ENCODE data around the gene GNL3.
A peak's percentile ranks its signal among the peaks of the same experiment; 100 is the strongest.

Gene GNL3

DNA sequence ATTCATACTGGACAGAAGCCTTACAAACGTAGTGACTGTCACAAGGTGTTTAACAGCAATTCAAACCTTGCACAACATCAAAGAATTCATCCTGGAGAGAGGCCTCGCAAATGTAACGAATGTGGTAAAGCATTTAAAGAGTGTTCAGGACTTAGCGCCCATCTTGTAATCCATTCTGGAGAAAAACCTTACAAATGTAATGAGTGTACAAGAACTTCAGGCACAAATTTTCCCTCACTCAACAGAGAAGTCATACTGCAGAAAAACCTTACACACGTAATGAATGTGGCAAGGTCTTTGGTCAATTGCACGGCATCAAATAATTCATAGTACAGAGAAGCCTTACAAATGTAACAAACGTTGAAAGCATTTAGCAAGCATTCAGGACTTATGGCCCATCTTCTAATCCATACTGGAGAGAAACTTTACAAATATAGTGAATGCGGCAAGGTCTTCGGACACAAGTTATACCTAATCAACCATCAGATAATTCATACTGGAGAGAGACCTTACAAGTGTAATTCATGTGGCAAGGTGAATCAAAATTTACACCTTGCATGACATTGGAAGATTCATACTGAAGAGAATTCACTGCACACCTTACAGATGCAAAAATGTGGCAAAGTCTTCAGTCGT is 47.5 kb downstream of the GNL3 start:
- TF ChIP-seq, protein P1, sequence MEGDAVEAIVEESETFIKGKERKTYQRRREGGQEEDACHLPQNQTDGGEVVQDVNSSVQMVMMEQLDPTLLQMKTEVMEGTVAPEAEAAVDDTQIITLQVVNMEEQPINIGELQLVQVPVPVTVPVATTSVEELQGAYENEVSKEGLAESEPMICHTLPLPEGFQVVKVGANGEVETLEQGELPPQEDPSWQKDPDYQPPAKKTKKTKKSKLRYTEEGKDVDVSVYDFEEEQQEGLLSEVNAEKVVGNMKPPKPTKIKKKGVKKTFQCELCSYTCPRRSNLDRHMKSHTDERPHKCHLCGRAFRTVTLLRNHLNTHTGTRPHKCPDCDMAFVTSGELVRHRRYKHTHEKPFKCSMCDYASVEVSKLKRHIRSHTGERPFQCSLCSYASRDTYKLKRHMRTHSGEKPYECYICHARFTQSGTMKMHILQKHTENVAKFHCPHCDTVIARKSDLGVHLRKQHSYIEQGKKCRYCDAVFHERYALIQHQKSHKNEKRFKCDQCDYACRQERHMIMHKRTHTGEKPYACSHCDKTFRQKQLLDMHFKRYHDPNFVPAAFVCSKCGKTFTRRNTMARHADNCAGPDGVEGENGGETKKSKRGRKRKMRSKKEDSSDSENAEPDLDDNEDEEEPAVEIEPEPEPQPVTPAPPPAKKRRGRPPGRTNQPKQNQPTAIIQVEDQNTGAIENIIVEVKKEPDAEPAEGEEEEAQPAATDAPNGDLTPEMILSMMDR (IDR thresholded peaks at IDR 0.05; ENCODE audit: low read depth, low read length), result no peak
- DNase-seq (ENCODE audit: extremely low read depth, low read depth), result no peak

DNA sequence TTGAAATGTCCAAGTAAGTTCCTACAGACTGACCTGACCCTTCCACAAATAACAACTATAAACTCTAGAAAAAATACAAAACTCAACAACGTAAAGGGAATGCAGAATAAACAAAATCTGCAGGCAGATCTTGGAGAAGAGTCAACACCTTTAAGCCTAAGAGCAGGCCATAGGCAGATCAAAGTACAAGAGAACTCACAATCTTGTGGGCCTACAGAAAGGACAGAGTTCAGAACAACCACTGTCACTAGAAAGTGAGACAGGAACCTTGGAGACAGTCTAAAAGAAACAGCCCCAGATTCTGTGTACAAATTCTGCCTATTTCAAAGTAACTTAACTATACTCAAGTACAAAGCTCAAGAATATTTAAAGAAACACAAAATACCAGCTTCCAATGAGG is 53.9 kb downstream of the GNL3 start:
- TF ChIP-seq, protein P1 (IDR thresholded peaks at IDR 0.05; ENCODE audit: low read depth, low read length), result no peak
- no peak for DNase-seq (ENCODE audit: extremely low read depth, low read depth)

DNA sequence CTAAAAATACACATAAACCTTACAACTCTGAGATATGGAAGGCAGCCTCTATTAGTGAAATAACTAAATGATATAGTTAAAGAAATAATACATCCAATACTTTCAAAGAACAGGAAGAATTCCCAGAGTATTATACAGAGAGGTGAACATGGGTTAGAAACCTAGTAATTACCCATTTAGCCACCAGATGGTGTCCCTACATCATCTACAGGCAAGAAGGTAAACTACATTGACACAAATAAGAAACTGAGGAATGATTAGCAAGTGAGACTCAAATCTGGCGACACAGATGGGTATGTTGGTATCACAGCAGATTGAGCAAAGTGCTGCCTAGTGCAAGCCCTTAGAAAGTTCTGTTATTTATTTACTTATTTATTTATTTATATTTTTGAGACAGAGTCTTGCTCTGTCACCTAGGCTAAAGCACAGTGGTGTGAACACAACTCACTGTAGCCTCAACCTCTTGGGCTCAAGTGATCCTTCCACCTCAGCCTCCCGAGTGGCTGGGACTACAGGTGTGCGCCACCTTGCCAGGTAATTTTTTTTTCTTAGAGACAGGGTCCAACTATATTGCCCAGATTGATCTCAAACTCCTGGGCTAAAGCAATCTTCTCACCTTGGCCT is 56.7 kb downstream of the GNL3 start:
- DNase-seq (ENCODE audit: extremely low read depth, low read depth), result no peak
- TF ChIP-seq, protein P1 (IDR thresholded peaks at IDR 0.05; ENCODE audit: low read depth, low read length), result peak; percentile 46

DNA sequence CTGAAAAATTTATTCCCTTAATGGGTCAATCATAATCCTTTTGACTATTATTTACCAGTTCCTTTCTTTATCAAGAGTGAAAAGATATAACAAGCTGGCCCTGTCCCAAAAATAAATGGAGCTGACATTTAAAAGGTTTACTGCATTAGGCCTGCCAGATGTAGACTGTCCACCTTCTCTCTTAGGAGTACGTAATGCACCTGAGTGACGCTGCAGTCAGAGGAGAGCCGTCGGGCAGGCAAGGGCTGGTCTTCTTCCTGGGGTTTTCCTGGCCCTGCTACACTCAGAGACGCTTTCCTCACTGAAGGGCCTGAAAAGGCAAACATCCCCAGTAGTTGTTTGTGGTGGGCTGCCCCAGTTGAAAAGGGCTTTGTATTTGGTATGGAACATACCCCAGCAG is 57.3 kb downstream of the GNL3 start:
- TF ChIP-seq, protein P1 (IDR thresholded peaks at IDR 0.05; ENCODE audit: low read depth, low read length), result no peak
- no peak for DNase-seq (ENCODE audit: extremely low read depth, low read depth)

DNA sequence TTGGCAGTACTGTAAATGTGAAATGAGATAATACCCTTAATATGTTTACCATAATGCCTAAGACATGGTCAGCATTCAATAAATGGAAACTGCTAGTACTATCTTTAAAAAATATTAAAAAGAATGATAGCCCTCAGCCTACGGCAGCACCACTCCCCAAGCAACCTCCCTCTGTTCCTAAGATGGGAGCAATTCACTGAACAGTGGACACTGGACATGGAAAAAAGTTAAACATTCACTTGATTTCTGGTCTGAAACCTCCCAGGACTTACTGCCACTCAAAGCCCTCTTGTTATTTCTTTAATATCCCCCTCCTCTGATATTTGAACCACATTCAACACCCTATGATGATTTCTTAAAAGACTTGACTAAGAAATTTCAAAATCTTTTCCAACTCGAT is 57.9 kb downstream of the GNL3 start:
- TF ChIP-seq, protein P1 (IDR thresholded peaks at IDR 0.05; ENCODE audit: low read depth, low read length), result no peak
- no peak for DNase-seq (ENCODE audit: extremely low read depth, low read depth)

Measured in AG09319 (cell line).